GM10266 (cell line): ENCODE measurements around the gene DGKI.

ENCODE experiments used
- DNase-seq: peaks from one replicate; pipeline ENCODE4 v3.0.0; 2012; ENCODE audit errors: extremely low spot score
- CTCF ChIP-seq: IDR thresholded peaks from 2 replicates; pipeline ENCODE4 v1.5.1; 2012; ENCODE audit warnings: mild to moderate bottlenecking, low read depth; ENCODE audit not compliant: control insufficient read depth, insufficient read depth; ENCODE audit errors: missing control alignments

The DGKI gene

GRCh38 chr7:137690635-137691034 lies 156.1 kb downstream of the DGKI start:
- no peak for DNase-seq
- TF ChIP-seq CTCF = no peak

GRCh38 chr7:137689761-137690160 lies 157.0 kb downstream of the DGKI start:
- TF ChIP-seq CTCF = no peak
- no peak for DNase-seq

GRCh38 chr7:137687556-137688265 lies 159.1 kb downstream of the DGKI start:
- TF ChIP-seq CTCF = no peak
- DNase-seq = no peak

- no peak for TF ChIP-seq CTCF
Measured at GRCh38 chr7:137685433-137686164, 161.2 kb downstream of the DGKI start.

GRCh38 chr7:137684776-137685175 lies 162.0 kb downstream of the DGKI start:
- no peak for TF ChIP-seq CTCF

More at GRCh38 chr7:137685433-137686164, 161.2 kb downstream of the DGKI start:
- no peak for DNase-seq

GRCh38 chr7:137684316-137684715 lies 162.5 kb downstream of the DGKI start:
- TF ChIP-seq CTCF = no peak
- no peak for DNase-seq

More at GRCh38 chr7:137684776-137685175, 162.0 kb downstream of the DGKI start:
- DNase-seq = no peak

GRCh38 chr7:137682596-137682995 lies 164.2 kb downstream of the DGKI start:
- no peak for TF ChIP-seq CTCF
- DNase-seq = no peak
